Measurements from ENCODE around the gene NBPF3.

DNA sequence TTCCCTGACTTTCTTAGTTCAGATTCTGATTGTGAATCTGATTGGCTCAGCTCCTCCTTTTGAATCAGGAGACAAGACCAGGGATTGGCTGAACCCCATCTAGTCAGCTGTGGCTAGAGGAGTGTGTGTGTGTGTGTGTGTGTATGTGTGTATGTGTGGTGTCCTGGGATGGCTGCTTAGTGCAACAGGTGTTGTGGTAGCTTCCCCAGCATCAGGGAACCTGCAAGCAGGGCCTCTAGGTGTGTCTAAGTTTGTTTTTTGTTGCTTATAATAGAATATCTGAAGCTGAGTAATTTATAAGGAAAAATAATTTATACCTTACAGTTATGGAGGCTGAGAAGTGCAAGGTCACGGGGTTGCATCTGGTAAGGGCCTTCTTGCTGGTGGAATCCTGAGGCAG is 56.1 kb downstream of the NBPF3 start:
- TF ChIP-seq, protein P1, sequence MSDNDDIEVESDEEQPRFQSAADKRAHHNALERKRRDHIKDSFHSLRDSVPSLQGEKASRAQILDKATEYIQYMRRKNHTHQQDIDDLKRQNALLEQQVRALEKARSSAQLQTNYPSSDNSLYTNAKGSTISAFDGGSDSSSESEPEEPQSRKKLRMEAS (IDR thresholded peaks at IDR 0.05): no peak
- no peak for TF ChIP-seq ZNF274 (IDR thresholded peaks at IDR 0.05; ENCODE audit: low read depth, low read length)
- no peak for TF ChIP-seq TCF7L2 (IDR thresholded peaks at IDR 0.05; ENCODE audit: borderline replicate concordance, extremely low read depth, insufficient read depth, insufficient read length)
- TF ChIP-seq EGR1 (IDR thresholded peaks at IDR 0.05; ENCODE audit: low read depth): no peak
